GM12872 (cell line): ENCODE data around the gene CEP192.

Source experiments
- TF ChIP-seq, protein P1 (sequence below): IDR thresholded peaks from 3 replicates; pipeline ENCODE4 v1.5.1; 2011; ENCODE audit warnings: low read depth, mild to moderate bottlenecking, low read length, moderate library complexity; ENCODE audit not compliant: insufficient read depth

CEP192 gene

DNA sequence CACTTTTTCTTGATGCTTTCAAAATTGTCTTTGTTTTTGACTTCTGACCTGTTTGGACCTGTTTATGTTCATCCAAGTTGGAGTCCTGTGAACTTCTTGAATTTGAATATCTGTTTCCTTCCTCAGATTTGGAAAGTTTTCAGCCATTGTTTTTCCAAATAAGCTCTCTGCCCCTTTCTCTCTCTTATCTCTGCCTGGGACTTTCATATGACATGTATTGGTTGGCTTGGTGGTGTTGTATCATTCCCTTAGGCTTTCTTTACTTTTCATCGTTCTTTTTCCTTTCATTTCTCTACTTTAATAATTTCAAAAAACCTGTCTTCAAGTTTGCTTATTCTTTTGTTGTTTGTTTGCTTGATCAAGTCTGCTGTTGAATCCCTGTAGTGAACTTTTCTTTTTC is 167.3 kb downstream of the CEP192 start:
- TF ChIP-seq, protein P1, sequence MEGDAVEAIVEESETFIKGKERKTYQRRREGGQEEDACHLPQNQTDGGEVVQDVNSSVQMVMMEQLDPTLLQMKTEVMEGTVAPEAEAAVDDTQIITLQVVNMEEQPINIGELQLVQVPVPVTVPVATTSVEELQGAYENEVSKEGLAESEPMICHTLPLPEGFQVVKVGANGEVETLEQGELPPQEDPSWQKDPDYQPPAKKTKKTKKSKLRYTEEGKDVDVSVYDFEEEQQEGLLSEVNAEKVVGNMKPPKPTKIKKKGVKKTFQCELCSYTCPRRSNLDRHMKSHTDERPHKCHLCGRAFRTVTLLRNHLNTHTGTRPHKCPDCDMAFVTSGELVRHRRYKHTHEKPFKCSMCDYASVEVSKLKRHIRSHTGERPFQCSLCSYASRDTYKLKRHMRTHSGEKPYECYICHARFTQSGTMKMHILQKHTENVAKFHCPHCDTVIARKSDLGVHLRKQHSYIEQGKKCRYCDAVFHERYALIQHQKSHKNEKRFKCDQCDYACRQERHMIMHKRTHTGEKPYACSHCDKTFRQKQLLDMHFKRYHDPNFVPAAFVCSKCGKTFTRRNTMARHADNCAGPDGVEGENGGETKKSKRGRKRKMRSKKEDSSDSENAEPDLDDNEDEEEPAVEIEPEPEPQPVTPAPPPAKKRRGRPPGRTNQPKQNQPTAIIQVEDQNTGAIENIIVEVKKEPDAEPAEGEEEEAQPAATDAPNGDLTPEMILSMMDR, result no peak

DNA sequence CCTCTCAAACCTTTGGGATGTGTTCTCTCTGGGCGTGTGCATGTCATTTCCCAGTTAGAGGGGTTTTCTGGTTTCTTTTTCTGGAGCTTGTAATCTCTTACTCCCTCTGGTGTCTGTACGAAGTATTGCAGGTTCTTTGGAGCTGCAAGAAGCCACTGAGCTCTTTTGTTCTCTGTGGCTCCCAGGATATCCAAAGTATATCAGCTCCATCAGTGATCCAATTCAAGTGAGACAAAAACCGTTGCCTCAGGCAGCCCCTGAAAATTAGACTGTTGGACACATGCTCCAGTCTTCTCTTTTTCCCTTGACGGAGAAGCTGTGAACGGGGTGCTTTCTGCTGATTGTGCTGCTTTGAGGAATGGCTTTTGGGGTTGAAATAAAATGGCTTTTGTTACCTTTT is 168.4 kb downstream of the CEP192 start:
- TF ChIP-seq, protein P1, result peak; percentile 83

DNA sequence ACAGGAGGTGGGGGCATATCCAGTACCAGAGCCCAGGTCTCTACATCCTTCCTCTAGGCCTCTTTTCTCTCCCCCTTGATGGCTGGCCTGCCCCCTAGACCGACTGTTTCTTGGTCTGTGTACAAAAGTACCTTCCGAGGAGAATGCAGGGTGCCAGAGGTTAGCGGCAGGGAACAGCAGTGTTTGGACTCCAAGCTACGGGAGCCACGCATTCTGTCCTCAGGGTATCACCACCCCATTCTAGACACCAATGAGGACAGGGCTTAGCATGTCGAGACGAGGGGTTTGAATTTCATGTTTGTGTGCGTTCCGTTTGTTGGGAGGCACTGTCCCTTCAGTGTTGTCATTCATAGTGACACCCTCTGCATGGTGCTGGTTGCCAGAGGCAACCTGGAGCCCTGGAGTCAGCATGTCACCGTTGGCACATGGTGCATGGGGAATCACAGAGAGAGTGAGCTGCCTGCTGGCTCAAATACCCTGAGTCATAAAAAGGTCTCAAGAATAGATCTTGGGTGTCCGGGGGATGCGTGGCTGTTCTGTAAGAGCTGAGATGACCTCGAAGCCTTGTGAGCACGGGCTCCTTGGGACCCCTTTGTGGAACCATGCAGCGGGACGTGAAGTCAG is 170.2 kb downstream of the CEP192 start:
- TF ChIP-seq, protein P1, result no peak

DNA sequence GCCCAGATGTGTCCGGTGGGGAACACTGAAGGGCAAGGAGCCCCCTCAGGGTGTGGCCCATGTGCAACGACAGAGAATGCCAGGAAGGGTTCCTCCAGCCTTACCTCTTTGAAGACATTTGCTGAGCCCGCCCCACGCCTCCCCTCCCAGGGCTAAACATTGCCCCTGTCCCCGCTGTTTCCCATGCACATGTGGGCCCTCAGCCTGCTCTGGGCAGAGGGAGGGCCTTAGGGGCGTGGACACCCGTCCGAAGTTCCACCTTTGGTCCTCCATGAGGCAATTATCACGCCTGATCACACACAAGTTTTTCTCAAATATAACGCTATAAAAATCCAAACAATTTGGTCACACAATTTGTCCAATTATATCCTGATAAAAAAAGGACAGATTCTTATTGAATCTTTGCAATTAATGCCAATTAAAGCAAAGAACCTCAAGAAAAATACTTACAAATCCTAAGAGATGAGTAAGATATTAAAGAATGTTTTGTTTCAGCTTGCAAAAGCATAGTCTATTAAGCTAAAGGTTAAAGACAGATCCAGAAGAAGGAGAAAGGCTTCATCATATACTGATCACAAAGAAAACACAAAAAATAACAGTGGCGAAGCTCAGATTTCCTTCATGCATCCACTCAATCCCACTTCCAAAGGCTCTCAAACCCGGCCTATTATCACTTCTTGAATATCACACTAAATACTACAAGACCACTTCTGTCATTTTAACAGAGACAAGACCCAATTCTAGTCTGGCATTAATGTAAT is 172.2 kb downstream of the CEP192 start:
- TF ChIP-seq, protein P1, result no peak

DNA sequence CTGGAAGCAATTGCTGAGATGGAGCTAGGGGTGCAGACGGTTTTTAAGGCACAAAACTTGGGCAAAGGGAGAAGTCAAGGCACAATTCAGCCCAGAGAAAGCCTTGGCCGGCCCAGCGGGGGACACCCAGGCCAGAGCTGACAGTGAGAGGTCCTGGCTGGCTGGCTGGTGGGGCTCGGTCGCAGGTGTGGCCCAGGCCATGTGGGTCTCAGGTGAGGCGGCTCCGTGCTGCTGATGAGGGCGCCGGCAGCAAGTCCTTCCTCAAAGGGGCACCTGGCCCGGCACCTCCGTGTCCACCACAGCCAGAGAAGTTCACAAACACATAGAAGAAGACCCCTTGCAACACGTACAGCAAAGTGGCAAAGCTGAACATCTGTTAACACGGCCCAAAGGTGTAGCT is 173.2 kb downstream of the CEP192 start:
- TF ChIP-seq, protein P1, result no peak

DNA sequence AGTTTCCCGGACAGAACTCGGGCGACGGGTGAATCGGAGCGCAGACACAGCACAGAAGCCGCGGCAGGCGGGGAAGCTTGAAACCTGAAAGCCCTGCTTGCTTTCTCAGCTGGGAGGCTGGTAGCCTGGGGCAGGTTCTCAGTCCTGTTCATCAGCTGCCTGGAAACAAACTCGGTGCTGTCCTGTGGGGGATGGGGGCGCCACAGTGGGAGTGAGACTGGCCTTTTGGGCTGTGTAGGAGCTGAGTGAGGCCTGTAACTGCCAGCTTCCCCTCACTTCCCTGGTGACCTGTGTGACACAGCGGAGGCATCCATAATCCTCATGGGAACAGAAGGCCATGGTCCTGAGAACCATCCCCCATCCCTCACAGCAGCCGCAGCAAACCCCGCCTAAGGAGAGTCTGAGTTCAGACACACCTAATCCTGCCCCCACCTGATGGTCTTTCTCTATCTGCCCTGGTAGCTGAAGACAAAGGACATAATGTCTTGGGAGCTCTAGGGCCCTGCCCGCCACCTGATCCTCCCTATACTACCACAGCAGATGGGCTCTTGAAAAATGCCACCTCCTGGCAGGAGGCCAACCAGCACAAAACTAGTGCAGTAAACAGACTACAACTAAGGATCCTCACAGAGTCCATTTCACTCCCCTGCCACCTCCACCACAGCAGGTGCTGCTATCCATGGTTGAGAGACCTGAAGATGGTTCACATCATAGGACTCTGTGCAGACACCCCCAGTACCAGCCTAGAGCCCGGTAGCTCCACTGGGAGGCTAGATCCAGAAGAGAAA is 174.7 kb downstream of the CEP192 start:
- TF ChIP-seq, protein P1, result no peak

DNA sequence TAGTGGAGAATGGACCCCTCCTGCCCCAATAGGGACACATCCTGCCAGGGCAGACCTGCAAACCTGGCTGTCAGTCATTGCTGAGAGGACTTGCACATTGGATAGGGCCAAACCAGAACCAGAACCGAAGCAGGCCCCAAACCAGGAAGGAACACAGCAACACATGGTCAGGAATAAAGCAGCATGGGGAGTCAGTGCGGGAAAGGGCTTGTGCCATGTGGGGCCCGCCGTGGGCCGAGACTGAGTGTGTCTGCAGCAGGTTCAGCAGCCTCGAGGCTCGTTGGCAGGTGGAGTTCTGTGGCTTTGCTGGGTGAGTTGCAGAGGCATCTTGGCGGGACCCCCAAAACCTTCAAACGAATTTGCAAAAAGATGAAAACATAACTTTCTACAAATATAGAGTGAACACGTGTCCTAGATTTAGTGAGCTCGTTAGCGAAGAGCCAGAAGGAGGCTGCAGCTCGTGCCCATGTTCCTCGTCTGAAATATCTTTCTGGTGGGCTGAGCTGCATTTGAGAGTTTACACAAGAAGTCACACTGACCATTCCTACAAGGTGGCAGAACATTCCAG is 182.5 kb downstream of the CEP192 start:
- TF ChIP-seq, protein P1, result no peak
